ENCODE data around the gene OR5AU1.
"Not testable (repeated sequence)": the region's sequence is repeated elsewhere in the genome, so short reads cannot be mapped to it uniquely, and the experiment has no call there.

Gene OR5AU1

DNA sequence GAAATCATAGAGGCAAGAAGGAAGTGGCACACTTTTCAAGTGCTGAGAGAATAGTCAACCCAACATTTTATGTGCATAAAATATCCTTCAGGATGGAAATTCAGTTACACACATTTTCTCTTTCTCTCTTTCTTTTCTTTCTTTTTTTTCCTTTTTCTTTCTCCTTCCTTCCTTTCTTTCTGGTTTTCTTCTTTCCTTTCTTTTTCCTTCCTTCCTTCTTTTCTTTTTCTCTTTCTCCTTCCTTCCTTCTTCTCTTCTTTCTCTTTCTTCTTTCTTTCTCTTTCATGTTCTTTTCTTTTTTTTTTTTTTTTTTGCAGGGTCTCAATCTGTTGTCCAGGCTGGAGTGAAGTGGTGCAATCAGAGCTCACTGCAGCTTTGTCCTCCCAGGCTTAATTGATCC is 38.7 kb upstream of the OR5AU1 start:
- Histone ChIP-seq H3K27me3 (ENCODE audit: control insufficient read depth, insufficient read depth, low read length) (no peaks in the 10 kb centered on the region), H3K4me1 (ENCODE audit: control insufficient read depth, low read depth, low read length) (peaks cover 9% of the 10 kb centered on the region), H3K36me3 (ENCODE audit: control insufficient read depth, low read depth, low read length) (no peaks in the 10 kb centered on the region), H3K4me3 (ENCODE audit: low read length) (no peak overlapping the region), H3K9ac (ENCODE audit: low read length) (no peak overlapping the region), H3K9me3 (ENCODE audit: control insufficient read depth, low read depth, low read length) (no peaks in the 10 kb centered on the region), H3K27ac (ENCODE audit: low read length) (no peak overlapping the region)

GRCh38 chr14:21192875-21193535 is 37.1 kb upstream of the OR5AU1 start:
- Histone ChIP-seq H3K9me3 (ENCODE audit: control insufficient read depth, low read depth, low read length) (no peaks in the 10 kb centered on the region), H3K4me3 (ENCODE audit: low read length) (no peak overlapping the region), H3K9ac (ENCODE audit: low read length) (no peak overlapping the region), H3K36me3 (ENCODE audit: control insufficient read depth, low read depth, low read length) (no peaks in the 10 kb centered on the region), H3K27me3 (ENCODE audit: control insufficient read depth, insufficient read depth, low read length) (no peaks in the 10 kb centered on the region), H3K4me1 (ENCODE audit: control insufficient read depth, low read depth, low read length) (peaks cover 9% of the 10 kb centered on the region), H3K27ac (ENCODE audit: low read length) (no peak overlapping the region)

GRCh38 chr14:21192447-21192822 is 36.6 kb upstream of the OR5AU1 start:
- Histone ChIP-seq H3K4me1 (ENCODE audit: control insufficient read depth, low read depth, low read length) (peaks cover 9% of the 10 kb centered on the region), H3K27ac (ENCODE audit: low read length) (no peak overlapping the region), H3K9me3 (ENCODE audit: control insufficient read depth, low read depth, low read length) (no peaks in the 10 kb centered on the region), H3K27me3 (ENCODE audit: control insufficient read depth, insufficient read depth, low read length) (no peaks in the 10 kb centered on the region), H3K9ac (ENCODE audit: low read length) (no peak overlapping the region), H3K4me3 (ENCODE audit: low read length) (no peak overlapping the region), H3K36me3 (ENCODE audit: control insufficient read depth, low read depth, low read length) (no peaks in the 10 kb centered on the region)

- no peaks in the 10 kb centered on the region for H3K9me3 ChIP-seq (ENCODE audit: control insufficient read depth, low read depth, low read length)
- H3K4me3 ChIP-seq (ENCODE audit: low read length) = no peak overlapping the region
- peaks cover 9% of the 10 kb centered on the region for H3K4me1 ChIP-seq (ENCODE audit: control insufficient read depth, low read depth, low read length)
- no peaks in the 10 kb centered on the region for H3K36me3 ChIP-seq (ENCODE audit: control insufficient read depth, low read depth, low read length)
- H3K27ac ChIP-seq (ENCODE audit: low read length) = no peak overlapping the region
- H3K9ac ChIP-seq (ENCODE audit: low read length) = no peak overlapping the region
- no peaks in the 10 kb centered on the region for H3K27me3 ChIP-seq (ENCODE audit: control insufficient read depth, insufficient read depth, low read length)
These were observed 36.1 kb upstream of the OR5AU1 start for GRCh38 chr14:21191809-21192446.

DNA sequence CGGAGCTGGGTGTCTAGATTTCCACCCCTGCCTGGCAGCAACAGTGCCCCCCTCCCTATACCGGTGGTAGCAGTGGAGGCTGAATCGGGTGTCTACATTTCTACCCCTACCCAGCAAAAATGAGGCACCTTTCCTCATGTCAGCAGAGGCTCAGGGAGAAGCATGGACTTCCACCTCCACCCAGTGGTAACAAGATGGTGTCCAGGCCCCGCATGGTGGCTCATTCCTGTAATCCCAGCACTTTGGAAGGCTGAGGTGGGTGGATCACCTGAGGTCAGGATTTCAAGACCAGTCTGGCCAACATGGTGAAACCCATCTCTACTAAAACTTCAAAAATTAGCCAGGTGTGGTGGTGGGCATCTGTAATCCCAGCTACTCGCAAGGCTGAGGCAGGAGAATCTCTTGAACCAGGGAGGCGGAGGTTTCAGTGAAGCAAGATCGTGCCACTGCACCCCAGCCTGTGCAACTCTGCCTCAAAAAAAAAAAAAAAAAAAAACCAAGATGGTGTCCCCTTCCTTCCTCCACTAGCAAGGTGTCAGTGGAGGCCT is 35.5 kb upstream of the OR5AU1 start:
- no peaks in the 10 kb centered on the region for H3K36me3 ChIP-seq (ENCODE audit: control insufficient read depth, low read depth, low read length)
- no peaks in the 10 kb centered on the region for H3K9me3 ChIP-seq (ENCODE audit: control insufficient read depth, low read depth, low read length)
- no peak overlapping the region for H3K4me3 ChIP-seq (ENCODE audit: low read length)
- H3K27ac ChIP-seq (ENCODE audit: low read length) = no peak overlapping the region
- no peak overlapping the region for H3K9ac ChIP-seq (ENCODE audit: low read length)
- no peaks in the 10 kb centered on the region for H3K27me3 ChIP-seq (ENCODE audit: control insufficient read depth, insufficient read depth, low read length)
- peaks cover 9% of the 10 kb centered on the region for H3K4me1 ChIP-seq (ENCODE audit: control insufficient read depth, low read depth, low read length)

DNA sequence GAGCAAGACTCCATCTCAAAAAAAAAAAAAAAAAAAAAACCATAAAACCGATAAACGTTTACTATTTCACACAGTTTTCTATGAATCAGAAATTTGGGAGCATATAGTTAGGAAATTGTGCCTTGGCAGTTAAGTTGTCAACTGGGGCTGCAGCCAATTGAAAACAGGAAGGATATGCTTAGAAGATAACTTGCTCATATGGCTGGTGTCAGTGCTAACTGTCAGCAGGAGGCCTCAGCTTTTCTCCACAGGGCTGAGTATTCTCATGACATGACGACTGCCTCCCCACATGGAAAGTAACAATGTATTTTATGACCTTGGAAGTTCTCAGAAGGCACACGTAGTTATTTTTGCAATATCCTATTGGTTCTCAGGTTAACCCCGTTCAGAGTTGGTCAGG is 29.6 kb upstream of the OR5AU1 start:
- Histone ChIP-seq H3K27ac (ENCODE audit: low read length) (no peak overlapping the region), H3K9ac (ENCODE audit: low read length) (no peak overlapping the region), H3K4me1 (ENCODE audit: control insufficient read depth, low read depth, low read length) (no peaks in the 10 kb centered on the region), H3K36me3 (ENCODE audit: control insufficient read depth, low read depth, low read length) (no peaks in the 10 kb centered on the region), H3K9me3 (ENCODE audit: control insufficient read depth, low read depth, low read length) (no peaks in the 10 kb centered on the region), H3K4me3 (ENCODE audit: low read length) (no peak overlapping the region), H3K27me3 (ENCODE audit: control insufficient read depth, insufficient read depth, low read length) (no peaks in the 10 kb centered on the region)

DNA sequence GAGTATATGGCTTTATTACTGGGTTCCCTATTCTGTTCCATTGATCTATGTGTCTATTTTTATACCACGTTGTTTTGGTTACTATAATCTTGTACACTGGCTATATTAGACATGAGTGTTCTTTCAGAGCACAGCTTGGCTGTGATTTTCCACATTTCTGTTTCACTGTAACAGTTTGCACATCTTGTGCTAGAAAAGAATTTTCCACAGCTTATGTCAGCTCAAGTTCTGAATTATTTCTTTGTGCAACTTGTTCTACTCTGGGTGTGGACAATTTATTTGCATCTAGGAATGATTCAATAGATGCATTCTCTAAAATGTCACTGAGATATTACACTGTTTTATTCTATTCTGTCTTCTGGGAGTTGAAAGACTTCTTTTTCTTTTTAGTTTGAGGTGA is 28.4 kb upstream of the OR5AU1 start:
- Histone ChIP-seq H3K9me3 (ENCODE audit: control insufficient read depth, low read depth, low read length) (no peaks in the 10 kb centered on the region), H3K27me3 (ENCODE audit: control insufficient read depth, insufficient read depth, low read length) (no peaks in the 10 kb centered on the region), H3K9ac (ENCODE audit: low read length) (no peak overlapping the region), H3K27ac (ENCODE audit: low read length) (no peak overlapping the region), H3K4me1 (ENCODE audit: control insufficient read depth, low read depth, low read length) (no peaks in the 10 kb centered on the region), H3K36me3 (ENCODE audit: control insufficient read depth, low read depth, low read length) (no peaks in the 10 kb centered on the region), H3K4me3 (ENCODE audit: low read length) (no peak overlapping the region)

DNA sequence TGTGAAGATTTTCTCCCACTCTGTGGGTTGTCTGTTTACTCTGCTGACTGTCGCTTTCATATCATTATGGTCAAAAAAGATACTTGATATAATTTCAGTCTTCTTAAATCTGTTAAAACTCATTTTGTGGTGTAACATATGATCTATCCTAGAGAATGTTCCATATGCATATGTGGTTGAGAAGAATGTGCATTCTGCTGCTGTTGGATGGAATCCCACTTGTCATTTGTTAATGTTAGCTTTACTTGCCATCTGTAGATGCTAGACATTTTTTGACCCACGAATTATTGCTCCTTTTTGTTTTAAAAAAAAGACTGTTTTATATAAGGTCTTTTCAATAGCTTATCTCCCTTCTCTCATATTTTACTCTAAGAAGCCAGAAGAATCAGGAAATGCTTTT is 26.3 kb upstream of the OR5AU1 start:
- Histone ChIP-seq H3K4me3 (ENCODE audit: low read length) (no peak overlapping the region), H3K36me3 (ENCODE audit: control insufficient read depth, low read depth, low read length) (no peaks in the 10 kb centered on the region), H3K27me3 (ENCODE audit: control insufficient read depth, insufficient read depth, low read length) (no peaks in the 10 kb centered on the region), H3K27ac (ENCODE audit: low read length) (no peak overlapping the region), H3K4me1 (ENCODE audit: control insufficient read depth, low read depth, low read length) (no peaks in the 10 kb centered on the region), H3K9ac (ENCODE audit: low read length) (no peak overlapping the region), H3K9me3 (ENCODE audit: control insufficient read depth, low read depth, low read length) (no peaks in the 10 kb centered on the region)

GRCh38 chr14:21171128-21171527 is 15.3 kb upstream of the OR5AU1 start:
- H3K27me3 ChIP-seq (ENCODE audit: control insufficient read depth, insufficient read depth, low read length) = no peaks in the 10 kb centered on the region

DNA sequence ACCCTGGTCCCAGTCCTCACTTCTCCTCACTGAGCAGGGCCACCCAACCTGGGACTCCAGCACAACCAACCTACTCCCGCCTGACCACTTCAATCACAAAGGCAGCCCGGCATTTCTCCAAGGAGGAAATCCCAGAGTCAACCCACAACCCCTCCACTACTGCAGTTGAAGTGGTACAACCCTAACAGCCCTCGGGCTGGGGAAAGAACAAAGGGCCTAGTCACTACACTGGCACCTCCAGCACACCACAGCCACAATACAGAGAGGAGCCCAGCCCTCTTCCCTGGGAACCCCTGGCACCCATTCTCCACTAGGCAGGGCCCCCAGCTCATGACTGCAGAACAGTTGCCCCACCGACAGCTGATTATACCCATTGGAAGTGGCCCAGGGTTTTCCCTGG is 13.7 kb upstream of the OR5AU1 start:
- Histone ChIP-seq H3K4me3 (ENCODE audit: low read length) (no peak overlapping the region), H3K9ac (ENCODE audit: low read length) (no peak overlapping the region), H3K27me3 (ENCODE audit: control insufficient read depth, insufficient read depth, low read length) (no peaks in the 10 kb centered on the region), H3K36me3 (ENCODE audit: control insufficient read depth, low read depth, low read length) (no peaks in the 10 kb centered on the region), H3K4me1 (ENCODE audit: control insufficient read depth, low read depth, low read length) (no peaks in the 10 kb centered on the region), H3K27ac (ENCODE audit: low read length) (no peak overlapping the region), H3K9me3 (ENCODE audit: control insufficient read depth, low read depth, low read length) (no peaks in the 10 kb centered on the region)

More at GRCh38 chr14:21171128-21171527, 15.3 kb upstream of the OR5AU1 start:
- no peaks in the 10 kb centered on the region for H3K36me3 ChIP-seq (ENCODE audit: control insufficient read depth, low read depth, low read length)
- H3K9me3 ChIP-seq (ENCODE audit: control insufficient read depth, low read depth, low read length) = no peaks in the 10 kb centered on the region
- no peak overlapping the region for H3K4me3 ChIP-seq (ENCODE audit: low read length)
- H3K4me1 ChIP-seq (ENCODE audit: control insufficient read depth, low read depth, low read length) = no peaks in the 10 kb centered on the region
- no peak overlapping the region for H3K27ac ChIP-seq (ENCODE audit: low read length)
- no peak overlapping the region for H3K9ac ChIP-seq (ENCODE audit: low read length)

DNA sequence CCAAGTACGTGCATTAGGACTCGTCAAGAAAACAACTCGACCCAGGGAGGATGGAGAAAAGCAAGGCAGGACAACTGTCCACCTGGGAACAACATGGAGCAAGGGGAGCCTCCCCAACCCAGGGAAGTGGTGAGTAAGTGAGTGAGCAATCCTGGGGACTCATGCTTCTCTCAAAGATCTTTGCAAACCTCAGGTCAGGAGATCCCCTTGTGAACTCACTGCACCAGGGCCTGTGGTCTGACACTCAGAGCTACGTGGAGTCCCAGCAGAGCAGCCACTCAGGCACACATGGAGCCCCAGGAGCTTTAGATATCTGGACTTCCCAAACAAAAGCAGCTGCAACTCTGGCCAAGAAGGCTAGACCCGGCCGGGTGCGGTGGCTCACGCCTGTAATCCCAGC is 12.2 kb upstream of the OR5AU1 start:
- Histone ChIP-seq H3K36me3 (ENCODE audit: control insufficient read depth, low read depth, low read length) (no peaks in the 10 kb centered on the region), H3K27ac (ENCODE audit: low read length) (no peak overlapping the region), H3K9ac (ENCODE audit: low read length) (no peak overlapping the region), H3K4me3 (ENCODE audit: low read length) (no peak overlapping the region), H3K4me1 (ENCODE audit: control insufficient read depth, low read depth, low read length) (no peaks in the 10 kb centered on the region), H3K9me3 (ENCODE audit: control insufficient read depth, low read depth, low read length) (no peaks in the 10 kb centered on the region), H3K27me3 (ENCODE audit: control insufficient read depth, insufficient read depth, low read length) (no peaks in the 10 kb centered on the region)

DNA sequence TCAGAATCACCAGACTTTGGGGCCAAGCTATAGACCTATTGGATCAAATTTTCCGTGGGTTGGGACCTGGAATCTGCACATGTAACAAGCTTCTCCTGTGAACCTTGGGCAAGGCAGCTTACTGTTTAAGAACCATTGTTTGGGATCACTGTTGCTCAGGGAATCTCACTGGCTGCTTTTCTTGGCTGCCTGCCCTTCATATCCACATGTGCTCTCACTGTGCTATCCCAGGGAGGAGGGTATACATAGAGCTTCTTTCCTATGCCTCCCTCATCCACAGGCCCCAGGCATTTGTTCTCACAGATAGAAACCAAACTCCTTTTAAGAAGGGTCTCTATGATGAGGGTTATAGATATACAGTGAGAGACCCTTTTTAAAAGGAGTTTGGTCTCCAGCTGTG is 9.8 kb upstream of the OR5AU1 start:
- H3K4me3 ChIP-seq (ENCODE audit: low read length); H3K4me1 ChIP-seq (ENCODE audit: control insufficient read depth, low read depth, low read length); H3K27me3 ChIP-seq (ENCODE audit: control insufficient read depth, insufficient read depth, low read length); H3K9ac ChIP-seq (ENCODE audit: low read length); H3K36me3 ChIP-seq (ENCODE audit: control insufficient read depth, low read depth, low read length); H3K9me3 ChIP-seq (ENCODE audit: control insufficient read depth, low read depth, low read length); H3K27ac ChIP-seq (ENCODE audit: low read length): not testable (repeated sequence)
